NCI-H748 treated with DMSO at 0.1 percent for 48 hours (cell line): ENCODE data around the gene GOSR2.
"Not testable (repeated sequence)": the region's sequence is repeated elsewhere in the genome, so short reads cannot be mapped to it uniquely, and the experiment has no call there.

ENCODE experiments used
- DNase-seq: peaks from one replicate; lab custom pipeline; 2025; lab: John Stamatoyannopoulos, UW

The GOSR2 gene

GRCh38 chr17:46964315-46965265 is 41.6 kb downstream of the GOSR2 start:
- no peak for DNase-seq

GRCh38 chr17:46968224-46968834 is 45.4 kb downstream of the GOSR2 start:
- DNase-seq: no peak

- no peak for DNase-seq
These were observed 45.9 kb downstream of the GOSR2 start for GRCh38 chr17:46968896-46969295.

- no peak for DNase-seq
These were observed 48.8 kb downstream of the GOSR2 start for GRCh38 chr17:46971647-46972300.

GRCh38 chr17:46972346-46972745 is 49.4 kb downstream of the GOSR2 start:
- DNase-seq: no peak

- DNase-seq: no peak
These were observed 51.1 kb downstream of the GOSR2 start for GRCh38 chr17:46974086-46974485.

- DNase-seq: no peak
These were observed 52.3 kb downstream of the GOSR2 start for GRCh38 chr17:46975287-46975686.

GRCh38 chr17:46976626-46977270 is 53.8 kb downstream of the GOSR2 start:
- no peak for DNase-seq

- DNase-seq: peak; percentile 56
These were observed 54.4 kb downstream of the GOSR2 start for GRCh38 chr17:46977348-46977747.

- DNase-seq: no peak
These were observed 55.0 kb downstream of the GOSR2 start for GRCh38 chr17:46977750-46978488.

- DNase-seq: peak; percentile 32
These were observed 55.7 kb downstream of the GOSR2 start for GRCh38 chr17:46978489-46979146.

GRCh38 chr17:46979147-46979863 is 56.3 kb downstream of the GOSR2 start, which contains the start of gene RPRML:
Gene RPRML (minus strand): TSS chr17:46979253. CDS start chr17:46979007, 246 bp downstream.
- peak; percentile 47 for DNase-seq

- DNase-seq: no peak
These were observed 59.6 kb downstream of the GOSR2 start for GRCh38 chr17:46982577-46982976.

- no peak for DNase-seq
These were observed 60.8 kb downstream of the GOSR2 start for GRCh38 chr17:46983782-46984181.

- DNase-seq: no peak
These were observed 61.4 kb downstream of the GOSR2 start for GRCh38 chr17:46984341-46984740.

- DNase-seq: no peak
These were observed 61.9 kb downstream of the GOSR2 start for GRCh38 chr17:46984892-46985291.

- no peak for DNase-seq
These were observed 63.4 kb downstream of the GOSR2 start for GRCh38 chr17:46986366-46986765.

- not testable (repeated sequence) for DNase-seq
These were observed 65.0 kb downstream of the GOSR2 start for GRCh38 chr17:46987927-46988326.

- no peak for DNase-seq
These were observed 66.9 kb downstream of the GOSR2 start for GRCh38 chr17:46989637-46990431.
